Activated CD4-positive, alpha-beta T cell treated with anti-CD3 and anti-CD28 coated beads for 4 hours (primary cell): ENCODE data around the gene THSD8.
"Not testable (repeated sequence)": the region's sequence is repeated elsewhere in the genome, so short reads cannot be mapped to it uniquely, and the experiment has no call there.

Experiments
- DNase-seq, 2 donors: peaks; one replicate each; pipeline ENCODE4 v3.0.0-alpha.2; 2020

Gene THSD8

GRCh38 chr19:12825254-12826131 lies 23.6 kb downstream of the THSD8 start:
- DNase-seq: no peak

GRCh38 chr19:12828494-12828893 lies 26.6 kb downstream of the THSD8 start:
- DNase-seq: no peak

GRCh38 chr19:12833418-12833737 lies 31.5 kb downstream of the THSD8 start:
- DNase-seq: no peak

GRCh38 chr19:12833738-12834565 lies 32.1 kb downstream of the THSD8 start:
- DNase-seq: peak; percentile 28 to 46

- no peak for DNase-seq
Measured at GRCh38 chr19:12834566-12834943, 32.7 kb downstream of the THSD8 start, which contains the start of gene RTBDN. Gene RTBDN, minus strand, starts transcription at chr19:12834579. Its CDS starts 4,600 bp downstream, at chr19:12829979.

GRCh38 chr19:12834976-12835757 lies 33.3 kb downstream of the THSD8 start:
- no peak for DNase-seq

GRCh38 chr19:12836529-12836863 lies 34.6 kb downstream of the THSD8 start:
- no peak for DNase-seq

GRCh38 chr19:12837225-12837624 lies 35.4 kb downstream of the THSD8 start:
- no peak for DNase-seq

- no peak for DNase-seq
Measured at GRCh38 chr19:12838182-12838885, 36.5 kb downstream of the THSD8 start, which contains the start of gene MAST1. Gene MAST1, plus strand, starts transcription at chr19:12838515. Its CDS starts 58 bp downstream, at chr19:12838573.

- no peak for DNase-seq
Measured at GRCh38 chr19:12838886-12839756, 37.3 kb downstream of the THSD8 start.

- no peak for DNase-seq
Measured at GRCh38 chr19:12840091-12841079, 38.5 kb downstream of the THSD8 start.

- DNase-seq: no peak
Measured at GRCh38 chr19:12841094-12841493, 39.2 kb downstream of the THSD8 start.

GRCh38 chr19:12842511-12842910 lies 40.6 kb downstream of the THSD8 start:
- no peak for DNase-seq

GRCh38 chr19:12843328-12843727 lies 41.5 kb downstream of the THSD8 start:
- DNase-seq: no peak

- no peak for DNase-seq
Measured at GRCh38 chr19:12843999-12844732, 42.3 kb downstream of the THSD8 start.

- DNase-seq: not testable (repeated sequence)
Measured at GRCh38 chr19:12846613-12847012, 44.7 kb downstream of the THSD8 start.

GRCh38 chr19:12847159-12848139 lies 45.6 kb downstream of the THSD8 start:
- peak; percentile 78 to 83 for DNase-seq
